VCaP (cell line): ENCODE results near the gene SQOR.

Experiments
- H3K27ac ChIP-seq: fragments of 450-650 bp; 2 replicates; pipeline ENCODE4 v1.5.1; 2017
- TF ChIP-seq, protein P1 (sequence below): fragments of 450-650 bp; conservative IDR thresholded peaks from 2 replicates; pipeline ENCODE4 v1.5.1; 2017; ENCODE audit warnings: mild to moderate bottlenecking, moderate library complexity

Gene SQOR

DNA sequence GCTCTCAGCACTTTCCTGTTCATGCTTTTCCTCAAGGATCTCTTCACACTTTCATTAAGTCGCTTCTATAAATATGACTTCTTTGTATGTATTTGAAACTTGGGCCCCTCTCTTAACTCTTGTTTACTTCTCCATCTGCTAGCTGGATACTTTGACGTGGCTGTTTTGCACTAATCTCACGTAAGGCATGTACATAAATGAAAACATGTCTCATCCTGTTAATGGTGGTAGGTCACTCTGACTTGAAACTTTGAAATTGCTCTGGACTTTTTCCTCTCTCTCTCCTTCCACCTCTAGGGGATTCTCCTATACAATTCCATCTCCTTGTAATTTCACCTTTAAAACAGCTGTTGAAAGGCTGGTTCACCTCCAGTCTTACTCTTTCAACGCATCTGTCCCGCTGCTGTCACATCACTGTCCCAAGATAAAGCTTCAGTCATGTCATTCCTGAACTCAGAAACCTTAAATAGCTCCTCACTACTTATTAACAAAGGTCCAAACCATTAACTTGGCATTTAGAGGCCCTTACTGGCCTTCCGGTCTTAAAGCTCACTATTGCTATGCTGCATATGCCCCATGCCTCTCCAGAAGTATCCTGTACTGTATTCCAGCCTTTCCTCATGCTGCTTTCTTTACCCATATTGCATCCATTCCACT is 46.5 kb upstream of the SQOR start:
- peak overlapping the region; percentile 96 for H3K27ac ChIP-seq
- TF ChIP-seq, protein P1, sequence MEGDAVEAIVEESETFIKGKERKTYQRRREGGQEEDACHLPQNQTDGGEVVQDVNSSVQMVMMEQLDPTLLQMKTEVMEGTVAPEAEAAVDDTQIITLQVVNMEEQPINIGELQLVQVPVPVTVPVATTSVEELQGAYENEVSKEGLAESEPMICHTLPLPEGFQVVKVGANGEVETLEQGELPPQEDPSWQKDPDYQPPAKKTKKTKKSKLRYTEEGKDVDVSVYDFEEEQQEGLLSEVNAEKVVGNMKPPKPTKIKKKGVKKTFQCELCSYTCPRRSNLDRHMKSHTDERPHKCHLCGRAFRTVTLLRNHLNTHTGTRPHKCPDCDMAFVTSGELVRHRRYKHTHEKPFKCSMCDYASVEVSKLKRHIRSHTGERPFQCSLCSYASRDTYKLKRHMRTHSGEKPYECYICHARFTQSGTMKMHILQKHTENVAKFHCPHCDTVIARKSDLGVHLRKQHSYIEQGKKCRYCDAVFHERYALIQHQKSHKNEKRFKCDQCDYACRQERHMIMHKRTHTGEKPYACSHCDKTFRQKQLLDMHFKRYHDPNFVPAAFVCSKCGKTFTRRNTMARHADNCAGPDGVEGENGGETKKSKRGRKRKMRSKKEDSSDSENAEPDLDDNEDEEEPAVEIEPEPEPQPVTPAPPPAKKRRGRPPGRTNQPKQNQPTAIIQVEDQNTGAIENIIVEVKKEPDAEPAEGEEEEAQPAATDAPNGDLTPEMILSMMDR = no peak

DNA sequence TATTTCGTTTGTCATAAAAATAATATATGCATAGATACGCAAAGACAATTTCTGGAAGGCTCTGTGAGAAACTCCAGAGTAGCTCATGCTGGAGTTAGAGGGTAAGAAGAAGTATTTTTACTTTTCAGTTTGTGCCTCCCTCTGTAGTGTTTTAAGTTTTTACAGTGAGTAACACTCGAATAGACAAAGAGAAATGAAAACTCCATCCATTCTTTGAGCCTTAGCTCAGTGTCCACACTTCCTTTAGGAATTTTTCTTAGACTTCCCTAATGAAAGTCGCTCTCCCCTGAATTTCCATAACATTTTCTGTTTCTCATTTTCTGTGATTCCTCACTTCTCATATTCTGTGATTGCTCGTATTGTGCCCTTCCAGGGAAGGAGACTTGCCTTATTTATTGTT is 45.6 kb upstream of the SQOR start:
- TF ChIP-seq, protein P1 = no peak
- H3K27ac ChIP-seq = peak overlapping the region; percentile 96

DNA sequence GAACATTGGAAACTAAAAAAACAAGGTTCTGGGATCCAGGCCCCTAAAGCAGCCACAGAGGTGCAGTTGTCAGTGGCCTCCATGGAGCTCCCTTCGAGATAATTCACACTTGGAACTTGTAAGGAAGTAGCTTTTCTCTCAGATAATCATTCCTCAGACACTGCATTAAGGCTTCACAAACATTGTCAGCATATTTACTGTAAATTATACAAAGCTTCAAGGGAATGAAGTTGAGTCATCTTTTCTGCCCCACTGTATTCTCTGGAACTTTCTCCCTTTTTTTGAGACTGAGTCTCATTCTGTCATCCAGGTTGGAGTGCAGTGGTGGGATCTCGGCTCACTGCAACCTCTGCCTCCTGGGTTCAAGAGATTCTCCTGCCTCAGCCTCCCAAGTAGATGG is 40.5 kb upstream of the SQOR start:
- no peak overlapping the region for H3K27ac ChIP-seq
- TF ChIP-seq, protein P1 = no peak

DNA sequence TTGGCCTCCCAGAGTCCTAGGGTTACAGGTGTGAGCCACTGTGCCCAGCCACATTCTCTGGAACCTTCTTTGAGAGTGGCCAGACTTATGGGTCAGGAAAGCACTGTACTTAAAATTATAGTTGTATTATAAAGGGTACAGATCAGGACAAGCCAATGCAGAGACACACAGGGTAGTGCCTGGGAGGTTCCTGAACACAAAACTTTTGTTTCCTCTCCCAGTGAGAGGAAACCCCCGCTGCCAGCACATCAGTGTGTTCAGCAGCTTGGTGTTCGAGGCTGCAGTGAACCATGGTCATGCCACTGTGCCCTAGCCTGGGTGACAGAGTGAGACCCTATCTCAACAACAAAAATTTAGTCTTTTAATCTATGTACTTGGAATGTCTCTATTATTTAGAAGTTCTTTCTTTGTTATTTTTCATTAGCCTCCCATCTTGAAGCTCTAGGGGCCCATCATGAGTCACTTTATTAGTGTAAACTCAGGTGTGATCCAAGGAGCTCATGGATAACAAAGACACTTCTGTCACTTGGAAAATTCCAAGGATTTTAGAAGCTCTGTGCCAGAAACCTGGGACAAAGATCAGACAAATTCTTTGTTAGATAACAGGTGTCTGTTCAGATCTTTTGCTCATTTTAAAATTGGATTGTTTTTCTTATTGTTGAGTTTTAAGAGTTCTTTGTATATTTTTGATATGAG is 39.8 kb upstream of the SQOR start:
- TF ChIP-seq, protein P1 = no peak
- no peak overlapping the region for H3K27ac ChIP-seq

DNA sequence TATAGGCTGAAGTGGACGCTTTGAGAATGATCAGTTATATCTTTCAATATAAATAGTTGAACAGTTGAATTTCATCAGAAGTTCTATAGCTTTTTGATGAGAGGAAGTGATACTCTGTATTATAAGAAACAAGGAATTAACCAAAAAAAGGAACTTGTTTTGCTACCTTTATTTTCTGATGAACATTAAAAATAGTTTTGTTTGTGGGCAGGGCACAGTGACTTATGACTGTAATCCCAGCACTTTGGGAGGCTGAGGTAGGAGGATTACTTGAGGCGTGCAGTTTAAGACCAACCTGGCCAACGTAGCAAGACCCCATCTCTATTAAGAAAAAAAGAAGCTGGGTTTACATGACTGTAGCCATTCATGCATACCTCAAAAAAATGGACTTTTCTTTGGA is 30.9 kb upstream of the SQOR start:
- TF ChIP-seq, protein P1 = no peak
- H3K27ac ChIP-seq = no peak overlapping the region

DNA sequence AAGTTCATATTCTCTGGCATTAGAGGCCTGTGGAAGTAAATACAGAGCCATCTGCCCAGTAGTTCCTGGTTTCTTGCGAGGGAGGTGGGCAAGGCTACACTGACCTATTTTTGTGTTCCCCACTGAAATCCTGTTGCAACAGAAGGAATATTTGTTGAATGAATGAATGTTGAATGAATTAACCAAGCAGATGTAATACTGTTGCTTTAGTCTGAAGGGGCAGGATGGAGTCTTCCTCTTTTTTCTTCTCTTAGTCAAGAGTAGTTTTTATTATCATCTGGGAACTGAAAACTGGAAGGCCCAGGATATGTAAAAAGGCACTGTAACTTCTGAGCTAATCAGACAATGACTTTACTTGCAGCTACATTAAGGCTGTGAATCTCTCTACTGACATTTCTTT is 30.5 kb upstream of the SQOR start:
- H3K27ac ChIP-seq = no peak overlapping the region

DNA sequence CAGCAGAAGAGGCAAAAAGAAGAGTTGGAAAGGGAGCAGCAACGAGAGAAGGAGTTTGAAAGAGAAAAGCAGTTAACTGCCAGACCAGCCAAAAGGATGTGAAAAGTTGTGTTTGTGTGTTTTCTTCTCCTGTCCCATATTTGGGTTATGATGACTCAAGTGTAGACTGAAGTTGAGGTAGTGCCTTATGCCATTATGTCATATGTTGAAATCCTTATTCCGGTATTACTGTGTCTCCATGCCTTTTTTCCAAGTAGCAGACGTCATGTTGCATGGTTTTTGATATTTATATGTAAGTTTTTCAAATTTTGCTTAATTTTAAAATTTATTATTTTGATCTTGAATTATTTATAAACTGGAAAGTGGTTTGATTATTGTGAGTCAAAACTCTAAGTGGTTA is 28.4 kb upstream of the SQOR start:
- H3K27ac ChIP-seq = no peak overlapping the region
- TF ChIP-seq, protein P1 = no peak

More for the DNA sequence above, 30.5 kb upstream of the SQOR start:
- TF ChIP-seq, protein P1 = no peak
